ENCODE results near the gene SEPTIN8.

The SEPTIN8 gene

DNA sequence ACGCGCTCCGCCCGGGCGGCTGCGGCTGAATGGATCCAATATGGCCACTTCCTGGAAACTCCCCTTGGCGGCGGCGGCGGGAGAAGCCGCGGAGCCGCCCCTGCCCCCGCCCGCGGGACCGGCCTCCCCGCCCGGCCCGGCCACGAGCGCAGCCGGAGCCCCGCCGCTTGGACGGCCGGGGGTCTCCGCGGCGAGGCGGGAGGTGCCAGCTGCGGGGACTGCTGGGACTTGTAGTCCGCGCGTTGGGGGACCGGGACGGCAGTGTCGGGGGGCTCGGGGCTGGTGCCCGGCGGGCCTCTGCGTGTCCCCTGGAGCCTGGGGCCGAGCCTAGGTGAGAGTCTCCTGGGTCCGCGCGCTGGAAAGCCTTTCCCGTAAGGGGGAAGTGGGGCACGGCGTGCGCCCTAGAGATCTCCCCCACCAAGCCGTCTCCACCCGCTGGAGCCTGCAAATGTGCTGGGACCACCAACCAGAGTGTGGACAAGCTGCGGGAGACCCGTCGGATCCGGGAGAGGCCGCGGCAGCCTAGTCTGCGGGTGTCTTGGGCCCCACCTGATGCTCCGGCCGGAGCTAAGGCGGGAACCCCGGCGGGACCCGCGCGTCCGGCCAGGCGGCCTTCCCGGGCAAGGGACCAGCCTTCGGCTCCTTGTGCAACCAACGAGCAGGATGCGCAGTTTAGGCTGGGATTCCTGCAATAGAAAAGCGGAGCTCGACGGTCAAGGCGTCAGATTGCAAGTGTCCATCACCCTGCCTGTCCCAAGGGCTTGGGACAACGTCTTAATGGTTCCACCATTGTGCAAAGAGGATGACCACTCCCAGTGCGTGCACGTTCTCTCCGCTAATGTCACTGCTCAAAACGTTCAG lies at the start of gene SEPTIN8:
TSS of gene SEPTIN8 (minus strand) at position 31 of the 861 bp plus-strand sequence. CDS start 102 bp downstream, outside the sequence.
- DNase-seq: peak; percentile 30

- DNase-seq: no peak
These were observed 49.5 kb upstream of the SEPTIN8 start for GRCh38 chr5:132826424-132827082.

DNA sequence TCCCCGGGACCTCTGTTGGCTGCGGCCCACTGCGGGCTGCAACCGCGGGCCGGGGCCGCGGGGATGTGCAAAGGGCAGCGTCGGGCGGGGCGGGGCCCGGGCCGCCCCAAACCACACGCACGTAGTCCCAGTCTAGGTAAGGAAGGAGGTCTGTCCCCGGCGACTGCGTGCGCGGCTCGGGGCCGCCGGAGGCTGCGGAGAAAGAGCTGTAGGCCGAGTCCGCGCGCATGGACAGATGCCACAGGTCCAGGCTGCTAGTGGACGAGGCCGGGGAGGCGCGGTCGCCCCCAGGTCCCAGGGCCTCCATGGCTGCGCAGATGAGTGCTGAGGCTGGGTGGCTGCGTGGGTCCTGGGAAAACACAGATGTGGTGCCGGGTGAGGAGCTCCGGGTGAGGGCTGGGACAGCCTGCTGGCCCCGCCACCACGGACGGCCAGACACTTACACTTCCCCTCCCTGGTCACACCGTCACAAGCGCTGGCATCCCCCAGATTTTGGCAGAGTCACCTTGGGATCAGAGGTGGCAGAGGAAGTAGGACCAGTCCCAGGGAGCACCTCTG lies 48.9 kb upstream of the SEPTIN8 start:
- no peak for DNase-seq

DNA sequence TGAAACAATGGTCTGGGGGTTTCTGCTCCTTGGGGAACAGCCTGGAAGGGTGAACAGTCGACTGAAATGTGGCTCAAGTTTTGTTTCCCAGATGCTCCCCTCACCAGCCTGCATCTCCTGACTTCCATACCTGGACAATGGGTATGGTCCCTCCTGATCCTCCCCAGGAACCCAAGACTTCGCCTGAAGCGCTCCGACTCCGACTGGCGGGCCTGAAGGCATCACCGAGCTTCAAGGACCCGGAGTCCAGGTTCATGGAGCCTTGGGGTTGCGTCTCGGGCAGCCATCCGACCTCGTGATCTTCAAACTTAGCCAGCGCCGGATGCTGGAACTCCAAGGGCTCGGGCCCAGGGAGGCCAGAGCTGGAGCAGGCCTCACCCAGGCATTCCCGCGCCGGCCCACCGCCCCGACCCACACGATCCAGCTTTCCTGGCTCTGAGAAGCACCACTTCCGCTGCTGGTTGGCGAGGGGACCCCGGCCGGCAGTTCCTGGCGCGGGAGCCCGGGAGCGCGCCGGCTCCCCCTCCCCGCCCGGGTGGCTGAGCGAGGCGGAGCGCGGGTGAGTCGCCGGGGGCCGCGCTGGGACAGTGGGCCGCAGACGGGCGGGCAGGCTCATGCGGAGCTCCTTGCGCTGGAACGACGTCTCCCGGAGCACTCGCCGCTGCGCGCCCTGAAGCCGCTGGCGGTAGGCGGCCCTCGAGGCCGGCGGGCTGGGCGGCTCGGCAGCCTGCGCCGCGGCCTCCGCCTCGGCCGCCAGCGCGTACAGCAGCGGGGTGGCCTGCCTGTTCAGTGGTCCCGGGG lies 48.2 kb upstream of the SEPTIN8 start:
- no peak for DNase-seq

- no peak for DNase-seq
These were observed 47.4 kb upstream of the SEPTIN8 start for GRCh38 chr5:132824426-132824825.

DNA sequence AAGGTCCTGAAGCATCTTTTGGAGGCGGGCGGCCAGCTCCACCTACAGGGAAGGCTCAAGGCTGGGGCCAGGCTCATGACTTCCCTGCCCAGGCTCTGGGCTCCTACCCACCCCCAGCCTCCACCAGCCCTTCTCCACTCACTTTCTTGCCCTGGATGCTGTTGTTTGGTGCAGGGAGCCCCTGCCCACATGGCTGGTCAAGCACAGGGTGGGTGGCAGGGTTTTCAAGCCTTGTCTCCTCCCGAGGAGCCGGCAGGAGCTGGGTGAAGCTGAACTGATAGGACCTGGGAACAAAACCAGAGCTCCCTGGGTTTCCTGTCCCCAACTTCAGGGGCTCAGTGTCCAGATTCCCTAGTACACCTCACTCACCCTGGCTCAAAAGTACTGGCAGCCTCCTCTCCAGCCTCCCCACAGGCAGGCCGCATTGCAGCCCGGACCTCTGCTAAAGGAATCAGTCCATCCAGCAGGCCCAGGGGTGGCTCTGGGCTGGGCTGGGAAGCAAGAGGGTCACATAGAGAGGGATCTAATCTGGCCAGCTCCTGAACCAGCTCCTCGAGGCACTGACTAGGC lies 46.5 kb upstream of the SEPTIN8 start:
- DNase-seq: no peak

DNA sequence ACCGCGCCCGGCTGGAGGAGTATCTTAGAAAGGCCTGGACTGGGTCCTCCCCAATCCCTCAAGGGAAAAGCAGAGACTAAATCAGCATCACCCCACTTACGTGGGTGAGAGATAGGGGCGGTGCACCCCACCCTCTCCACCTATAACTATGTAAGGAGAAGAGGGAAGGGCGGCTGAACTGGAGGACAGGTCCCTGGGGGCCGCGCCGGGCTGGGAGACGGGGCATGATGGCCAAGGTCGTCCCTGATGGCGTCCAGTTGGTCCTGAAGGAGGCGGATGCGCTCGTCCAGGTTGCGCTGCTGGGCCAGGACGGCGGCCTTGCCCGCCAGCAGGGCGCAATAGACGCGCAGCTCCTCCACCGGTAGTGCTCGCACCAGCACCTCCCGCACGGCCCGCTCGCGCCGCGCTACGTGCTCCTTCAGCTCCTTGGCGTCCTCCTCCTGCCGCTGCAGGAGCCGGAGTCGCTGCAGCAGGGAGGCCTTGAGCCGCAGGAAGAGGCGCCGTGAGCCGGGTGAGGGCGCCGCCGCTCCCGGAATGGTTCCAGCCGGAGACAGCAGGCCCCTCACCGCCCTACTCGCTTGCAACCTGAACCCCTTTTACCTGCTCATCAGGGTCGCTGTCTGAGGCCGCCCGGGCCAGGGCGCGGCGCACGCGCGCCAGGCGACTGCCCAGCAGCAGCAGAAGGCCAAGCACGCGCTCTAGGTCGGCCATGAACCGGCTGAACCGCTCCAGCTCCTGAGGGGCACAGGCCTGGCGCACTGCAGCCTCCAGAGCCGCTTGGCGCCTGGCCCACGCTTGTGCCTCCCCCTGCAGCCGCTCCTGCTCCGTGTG lies 45.8 kb upstream of the SEPTIN8 start:
- DNase-seq: no peak

DNA sequence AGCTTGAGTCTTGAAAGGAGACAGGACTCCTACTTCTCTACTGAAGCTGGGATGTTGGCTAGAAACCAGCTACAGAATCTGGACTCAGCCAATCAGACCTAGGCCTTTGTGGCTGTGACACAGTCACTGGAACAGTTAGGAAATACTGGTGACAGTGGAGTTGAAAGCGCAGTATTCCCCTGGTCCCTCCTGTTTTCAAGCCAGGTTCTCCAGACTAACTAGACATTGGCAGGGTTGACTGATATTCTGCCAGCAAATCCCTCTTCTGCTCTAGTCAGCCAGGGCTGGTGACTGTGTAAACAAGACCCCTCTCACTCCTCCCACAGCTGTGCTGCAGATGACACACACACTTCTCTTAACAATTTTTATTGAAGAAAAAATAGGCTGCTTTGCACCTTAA lies 44.8 kb upstream of the SEPTIN8 start:
- DNase-seq: no peak

DNA sequence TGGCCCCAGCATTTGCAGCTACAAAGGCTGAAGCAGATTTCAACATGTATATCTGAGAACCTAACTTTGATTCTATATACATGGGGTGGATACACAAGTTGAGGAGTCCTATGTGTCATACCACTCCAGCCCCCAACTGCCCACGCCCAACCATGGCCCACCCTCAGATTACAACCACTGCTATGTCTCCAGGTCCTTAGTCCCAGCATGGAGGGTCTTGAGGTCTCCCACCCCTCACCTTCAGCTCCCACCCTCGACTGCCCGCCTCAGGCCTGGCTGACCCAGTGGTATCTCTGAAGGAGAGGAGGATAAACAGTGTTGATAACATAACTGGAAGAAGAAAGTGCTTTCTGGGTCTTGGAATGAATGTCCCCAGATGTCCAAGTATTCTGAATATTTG lies 44.3 kb upstream of the SEPTIN8 start:
- no peak for DNase-seq

GRCh38 chr5:132820162-132820754 lies 43.2 kb upstream of the SEPTIN8 start:
- peak; percentile 84 for DNase-seq

DNA sequence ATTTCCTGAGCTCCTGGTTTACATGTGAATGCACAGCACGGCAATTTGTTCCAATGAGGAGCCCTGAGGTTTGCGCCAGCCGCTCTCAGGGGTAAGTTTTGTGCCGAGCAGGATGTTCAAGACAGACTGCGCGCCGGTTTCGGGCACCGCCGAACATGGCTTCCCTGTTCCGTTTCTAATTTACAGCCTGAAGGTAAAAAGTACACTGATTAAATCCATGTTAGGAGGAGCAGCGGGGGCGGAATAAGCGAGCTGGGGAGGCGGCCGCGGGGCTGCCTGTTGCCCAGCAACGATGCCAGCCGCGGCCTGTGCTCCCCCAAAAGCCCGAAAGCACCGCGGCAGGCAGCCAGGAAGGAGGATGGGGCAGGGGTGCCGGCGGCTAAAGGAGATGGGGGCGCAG lies 42.4 kb upstream of the SEPTIN8 start:
- no peak for DNase-seq

- DNase-seq: no peak
These were observed 40.0 kb upstream of the SEPTIN8 start for GRCh38 chr5:132817011-132817410.

DNA sequence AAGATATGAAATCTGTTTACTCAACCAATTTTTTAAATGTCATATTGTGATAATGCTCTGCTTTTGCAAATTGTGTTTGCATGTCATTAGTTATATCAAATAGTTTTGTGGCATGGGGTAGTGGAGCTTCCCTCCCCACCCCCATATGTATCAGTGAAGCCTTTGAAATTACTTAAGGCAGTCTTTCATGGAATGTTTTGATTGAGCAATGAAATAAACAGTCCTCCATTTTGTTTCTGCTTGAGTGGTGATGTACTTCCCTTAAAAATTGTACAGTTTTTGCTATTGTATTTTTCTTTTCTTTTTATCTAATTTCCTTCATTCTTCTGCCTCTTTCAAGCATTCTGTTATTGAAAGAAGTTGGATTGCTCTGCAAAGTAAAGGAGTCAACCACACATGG lies 39.5 kb upstream of the SEPTIN8 start:
- DNase-seq: no peak

DNA sequence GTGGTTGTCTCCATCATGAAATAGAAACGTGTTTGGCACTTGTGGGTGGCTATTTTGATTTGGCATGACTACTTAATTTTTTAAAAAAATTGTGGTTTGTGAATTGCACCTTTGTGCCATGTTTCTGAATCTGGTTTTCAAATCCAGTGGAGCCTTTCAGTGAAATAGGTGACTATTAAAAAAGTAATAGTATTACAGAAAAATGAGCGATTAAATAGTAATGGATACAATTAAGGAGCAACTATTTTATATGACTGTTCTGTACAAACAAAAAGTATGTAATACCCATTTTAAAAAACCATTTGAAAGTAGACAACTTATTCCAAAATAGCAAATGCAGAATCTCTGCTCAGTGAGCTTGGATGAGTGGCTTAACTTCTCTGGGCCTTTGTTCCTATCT lies 39.0 kb upstream of the SEPTIN8 start:
- no peak for DNase-seq

DNA sequence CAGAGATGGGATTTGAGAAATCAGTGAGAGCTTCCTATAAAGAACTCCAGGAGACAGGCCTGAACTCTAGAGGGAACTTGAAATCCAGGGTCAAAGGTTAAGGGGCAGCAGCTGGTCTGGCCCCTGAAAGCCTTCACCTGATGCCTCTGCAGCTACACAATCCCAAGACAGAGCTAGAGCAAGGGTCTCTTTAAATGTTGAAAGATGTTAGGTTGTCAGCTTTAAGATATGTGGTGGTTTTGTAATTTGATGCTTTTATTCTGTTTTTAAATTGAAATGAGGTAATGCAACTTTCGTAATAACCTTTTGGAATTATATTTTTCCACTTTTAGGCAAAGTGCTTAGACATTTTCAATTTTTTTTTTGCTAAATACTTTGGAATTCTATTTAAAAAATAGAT lies 38.4 kb upstream of the SEPTIN8 start:
- no peak for DNase-seq

GRCh38 chr5:132814503-132815294 lies 37.7 kb upstream of the SEPTIN8 start:
- DNase-seq: no peak

DNA sequence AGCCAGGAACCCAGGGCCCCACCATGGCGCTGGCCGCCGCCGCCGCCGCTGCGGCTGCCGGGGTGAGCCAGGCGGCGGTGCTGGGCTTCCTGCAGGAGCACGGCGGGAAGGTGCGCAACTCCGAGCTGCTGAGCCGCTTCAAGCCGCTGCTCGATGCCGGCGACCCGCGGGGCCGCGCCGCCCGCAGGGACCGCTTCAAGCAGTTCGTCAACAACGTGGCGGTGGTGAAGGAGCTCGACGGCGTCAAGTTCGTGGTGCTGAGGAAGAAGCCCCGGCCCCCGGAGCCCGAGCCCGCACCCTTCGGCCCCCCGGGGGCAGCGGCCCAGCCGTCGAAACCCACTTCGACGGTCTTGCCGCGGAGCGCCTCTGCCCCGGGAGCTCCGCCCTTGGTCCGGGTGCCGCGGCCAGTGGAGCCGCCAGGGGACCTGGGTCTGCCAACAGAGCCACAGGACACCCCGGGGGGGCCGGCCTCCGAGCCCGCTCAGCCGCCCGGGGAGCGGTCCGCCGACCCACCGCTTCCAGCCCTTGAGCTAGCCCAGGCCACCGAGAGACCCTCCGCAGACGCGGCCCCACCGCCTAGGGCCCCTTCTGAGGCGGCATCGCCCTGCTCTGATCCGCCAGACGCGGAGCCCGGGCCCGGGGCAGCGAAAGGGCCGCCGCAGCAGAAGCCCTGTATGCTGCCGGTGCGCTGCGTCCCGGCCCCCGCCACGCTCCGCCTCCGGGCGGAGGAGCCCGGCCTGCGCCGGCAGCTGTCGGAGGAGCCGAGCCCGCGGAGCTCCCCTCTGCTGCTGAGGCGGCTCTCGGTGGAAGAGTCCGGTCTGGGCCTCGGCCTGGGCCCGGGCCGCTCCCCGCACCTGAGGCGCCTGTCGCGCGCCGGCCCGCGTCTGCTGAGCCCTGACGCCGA lies 36.8 kb upstream of the SEPTIN8 start:
- no peak for DNase-seq

DNA sequence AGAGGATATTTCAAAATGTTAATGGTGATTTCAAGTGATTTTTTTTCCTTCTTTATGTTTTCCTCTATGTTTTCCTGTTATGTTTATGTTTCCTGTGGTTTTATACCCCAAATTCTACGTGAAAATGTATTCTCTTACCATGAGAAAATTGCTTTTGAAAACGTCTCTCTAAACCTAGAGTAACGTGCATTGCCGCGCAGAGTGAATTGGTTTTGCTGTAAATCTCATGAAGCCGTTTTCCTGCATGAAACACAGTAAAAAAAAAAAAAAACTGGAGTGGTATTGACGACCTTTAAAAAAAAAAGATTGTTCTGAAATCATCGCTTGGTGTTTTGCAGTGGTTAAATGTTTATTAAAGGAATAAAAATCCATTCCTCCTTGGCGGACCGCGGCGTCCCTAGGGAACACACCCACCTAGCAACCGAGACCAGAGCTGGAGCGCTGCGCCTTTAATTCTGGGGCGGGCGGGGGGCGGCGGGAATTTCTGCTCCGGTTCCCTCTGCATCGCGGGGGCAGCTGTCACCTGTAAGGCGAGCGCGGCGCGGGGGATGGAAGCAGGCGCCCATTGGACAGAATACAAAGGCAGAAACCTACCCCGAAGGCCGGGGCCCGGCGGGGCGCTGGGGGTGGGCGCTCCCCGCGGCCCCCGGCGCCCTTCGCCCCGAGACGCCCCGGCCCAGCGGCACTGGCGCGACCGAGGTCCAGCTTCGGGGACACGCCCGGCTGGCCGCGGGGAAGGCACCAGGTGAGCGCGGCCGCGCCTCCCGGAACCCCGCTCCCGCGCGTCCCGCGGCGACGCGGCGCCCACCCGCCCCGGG lies 36.0 kb upstream of the SEPTIN8 start, which contains the start of gene SOWAHA:
TSS of gene SOWAHA (plus strand) at position 522 of the 818 bp plus-strand sequence. CDS start 320 bp downstream, outside the sequence.
- no peak for DNase-seq

All from CD4-positive, alpha-beta T cell treated with Interleukin-15 for 1 hour (primary cell).